ENCODE results near the gene GALNT14. TPM values are rescaled to one million over a fixed set of nuclear protein-coding genes. Genes with fewer than 3 reads are reported as not detected.
A peak's percentile ranks its signal among the peaks of the same experiment; 100 is the strongest.

The GALNT14 gene
- total and polyA plus RNA-seq, 8 donors = 1.5 to 8.3 (median 5.3) TPM

GRCh38 chr2:30886080-30886479 is 252.2 kb downstream of the GALNT14 start:
- no peaks in the 10 kb centered on the region for H3K36me3 ChIP-seq
- no peaks in the 10 kb centered on the region for H3K9me3 ChIP-seq
- ATAC-seq = no peak
- H3K27ac ChIP-seq = no peak overlapping the region
- intact Hi-C loops (cut with DNase I) = no loop called here
- H3K27me3 ChIP-seq = no peaks in the 10 kb centered on the region
- no peaks in the 10 kb centered on the region for H3K4me1 ChIP-seq
- DNase-seq = no peak
- TF ChIP-seq, protein P1, sequence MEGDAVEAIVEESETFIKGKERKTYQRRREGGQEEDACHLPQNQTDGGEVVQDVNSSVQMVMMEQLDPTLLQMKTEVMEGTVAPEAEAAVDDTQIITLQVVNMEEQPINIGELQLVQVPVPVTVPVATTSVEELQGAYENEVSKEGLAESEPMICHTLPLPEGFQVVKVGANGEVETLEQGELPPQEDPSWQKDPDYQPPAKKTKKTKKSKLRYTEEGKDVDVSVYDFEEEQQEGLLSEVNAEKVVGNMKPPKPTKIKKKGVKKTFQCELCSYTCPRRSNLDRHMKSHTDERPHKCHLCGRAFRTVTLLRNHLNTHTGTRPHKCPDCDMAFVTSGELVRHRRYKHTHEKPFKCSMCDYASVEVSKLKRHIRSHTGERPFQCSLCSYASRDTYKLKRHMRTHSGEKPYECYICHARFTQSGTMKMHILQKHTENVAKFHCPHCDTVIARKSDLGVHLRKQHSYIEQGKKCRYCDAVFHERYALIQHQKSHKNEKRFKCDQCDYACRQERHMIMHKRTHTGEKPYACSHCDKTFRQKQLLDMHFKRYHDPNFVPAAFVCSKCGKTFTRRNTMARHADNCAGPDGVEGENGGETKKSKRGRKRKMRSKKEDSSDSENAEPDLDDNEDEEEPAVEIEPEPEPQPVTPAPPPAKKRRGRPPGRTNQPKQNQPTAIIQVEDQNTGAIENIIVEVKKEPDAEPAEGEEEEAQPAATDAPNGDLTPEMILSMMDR (IDR thresholded peaks at IDR 0.05) = no peak
- no peak overlapping the region for H3K4me3 ChIP-seq

GRCh38 chr2:30883822-30884221 is 254.4 kb downstream of the GALNT14 start:
- Histone ChIP-seq H3K4me1 (no peaks in the 10 kb centered on the region), H3K27ac (no peak overlapping the region), H3K27me3 (no peaks in the 10 kb centered on the region), H3K4me3 (no peak overlapping the region), H3K9me3 (no peaks in the 10 kb centered on the region), H3K36me3 (no peaks in the 10 kb centered on the region)
- TF ChIP-seq, protein P1 (IDR thresholded peaks at IDR 0.05) = no peak
- intact Hi-C loops (cut with DNase I) = no loop called here
- peak; percentile 26 for ATAC-seq
- DNase-seq = no peak

- H3K27ac ChIP-seq = no peak overlapping the region
- H3K27me3 ChIP-seq = no peaks in the 10 kb centered on the region
- ATAC-seq (no peak), DNase-seq (no peak)
- H3K4me3 ChIP-seq = no peak overlapping the region
- TF ChIP-seq, protein P1 (IDR thresholded peaks at IDR 0.05) = no peak
- no peaks in the 10 kb centered on the region for H3K9me3 ChIP-seq
- H3K36me3 ChIP-seq = no peaks in the 10 kb centered on the region
- intact Hi-C loops (cut with DNase I) = no loop called here
- H3K4me1 ChIP-seq = no peaks in the 10 kb centered on the region
Measured at GRCh38 chr2:30883184-30883583, 255.1 kb downstream of the GALNT14 start.

DNA sequence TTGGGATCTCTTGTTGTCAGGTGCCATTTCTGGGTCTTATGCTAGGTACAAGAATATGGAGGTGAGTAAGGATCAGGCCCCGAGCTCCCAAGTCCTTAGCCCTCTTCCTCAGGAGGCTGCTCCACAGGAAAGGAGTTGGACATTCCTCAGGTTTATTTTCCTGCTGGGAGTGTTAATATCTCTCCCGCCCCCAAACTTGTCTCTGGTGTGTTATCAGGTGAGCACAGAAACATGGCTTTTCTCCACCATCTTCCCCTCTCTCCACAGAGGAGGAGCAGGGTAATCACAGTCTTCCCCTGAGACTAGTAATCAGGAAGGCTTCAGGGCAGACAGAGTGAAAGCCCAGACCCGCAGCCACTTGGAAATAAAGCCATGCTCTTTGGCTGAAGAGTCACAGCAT is 257.7 kb downstream of the GALNT14 start:
- H3K4me3 ChIP-seq = no peak overlapping the region
- no peaks in the 10 kb centered on the region for H3K36me3 ChIP-seq
- DNase-seq (no peak), ATAC-seq (no peak)
- no peaks in the 10 kb centered on the region for H3K9me3 ChIP-seq
- no peak overlapping the region for H3K27ac ChIP-seq
- H3K27me3 ChIP-seq = no peaks in the 10 kb centered on the region
- H3K4me1 ChIP-seq = no peaks in the 10 kb centered on the region
- intact Hi-C loops (cut with DNase I) = no loop called here
- TF ChIP-seq, protein P1 (IDR thresholded peaks at IDR 0.05) = no peak

- Histone ChIP-seq H3K9me3 (no peaks in the 10 kb centered on the region), H3K27ac (no peak overlapping the region), H3K4me1 (no peaks in the 10 kb centered on the region), H3K36me3 (no peaks in the 10 kb centered on the region), H3K4me3 (no peak overlapping the region), H3K27me3 (no peaks in the 10 kb centered on the region)
- DNase-seq (no peak), ATAC-seq (peak; percentile 64)
- TF ChIP-seq, protein P1 (IDR thresholded peaks at IDR 0.05) = no peak
- intact Hi-C loops (cut with DNase I) = no loop called here
Measured at GRCh38 chr2:30877833-30878232, 260.4 kb downstream of the GALNT14 start.
